Natural killer cell (primary cell): ENCODE data around the gene NRF1. TPM values are rescaled to one million over a fixed set of nuclear protein-coding genes. Genes with fewer than 3 reads are reported as not detected.
A peak's percentile ranks its signal among the peaks of the same experiment; 100 is the strongest.

Experiments used
- ATAC-seq, 3 donors: fragments of 150-1000 bp in 2 of 3; fragments of 200-7000 bp in 1 of 3; cut with Tn5 transposase; 1 replicate in 1 of 3; 2 replicates in 2 of 3; pipeline ENCODE4 v1.10.0; 2021; ENCODE audit warnings: mild to moderate bottlenecking in 2 of 3, moderate library complexity in 2 of 3
- DNase-seq, 2 donors: peaks; one replicate each; pipeline versions ENCODE4 v3.0.0 to v3.0.0-alpha.2; 2013 to 2021; ENCODE audit warnings: mixed read lengths in 1 of 2
- H3K27ac ChIP-seq: one replicate; pipeline ENCODE4 v1.5.1; 2013; ENCODE audit warnings: mild to moderate bottlenecking, low read length
- H3K27me3 ChIP-seq: one replicate; pipeline ENCODE4 v1.6.1; 2013; ENCODE audit warnings: low read length; ENCODE audit not compliant: control insufficient read depth, insufficient read depth
- H3K36me3 ChIP-seq: one replicate; pipeline ENCODE4 v1.6.1; 2013; ENCODE audit warnings: low read length; ENCODE audit not compliant: control insufficient read depth, insufficient read depth
- H3K4me1 ChIP-seq: one replicate; pipeline ENCODE4 v1.6.1; 2013; ENCODE audit warnings: low read length; ENCODE audit not compliant: control insufficient read depth, insufficient read depth
- H3K4me3 ChIP-seq: one replicate; pipeline ENCODE4 v1.5.1; 2013; ENCODE audit warnings: low read length
- H3K9me3 ChIP-seq: one replicate; pipeline ENCODE4 v1.6.1; 2013; ENCODE audit warnings: low read length; ENCODE audit not compliant: control insufficient read depth, insufficient read depth
- H3K27ac Mint-ChIP-seq, 2 donors: one replicate each; pipeline ENCODE4 v1.8.0; 2022; ENCODE audit warnings: mild to moderate bottlenecking in 2 of 2, mixed read lengths in 2 of 2, moderate library complexity in 1 of 2
- H3K27me3 Mint-ChIP-seq, 2 donors: one replicate each; pipeline ENCODE4 v1.8.0; 2022; ENCODE audit warnings: low read depth in 2 of 2, mixed read lengths in 2 of 2
- H3K36me3 Mint-ChIP-seq: one replicate; pipeline ENCODE4 v1.8.0; 2022; ENCODE audit warnings: mixed read lengths
- H3K4me1 Mint-ChIP-seq, 2 donors: one replicate each; pipeline ENCODE4 v1.8.0; 2022; ENCODE audit warnings: mixed read lengths in 2 of 2
- H3K4me3 Mint-ChIP-seq: one replicate; pipeline ENCODE4 v1.8.0; 2022; ENCODE audit warnings: mild to moderate bottlenecking, moderate library complexity, mixed read lengths
- H3K9me3 Mint-ChIP-seq, 2 donors: one replicate each; pipeline ENCODE4 v1.8.0; 2022; ENCODE audit warnings: mixed read lengths in 2 of 2
- CTCF ChIP-seq: fragments of 200-600 bp; IDR thresholded peaks from one replicate; pipeline ENCODE4 v1.8.0; 2022; ENCODE audit warnings: antibody characterized with exemption
- WGBS: methylation state at CpG from one replicate; pipeline ENCODE4 v1.1.7; 2013; ENCODE audit warnings: missing lambda C conversion rate; ENCODE audit not compliant: insufficient coverage; 5-methylcytosine and 5-hydroxymethylcytosine counted together
- intact Hi-C: fragments of 100-400 bp; cut with micrococcal nuclease; formaldehyde crosslinking; loops from one replicate; pipeline ENCODE4 v1.14.2; 2022
- total RNA-seq, 4 donors: library from RNA; stranded (reverse); fragments of 120-200 nt in 1 of 4; gene quantifications; one replicate each; pipeline versions ENCODE4 v1.2.3 to v1.2.4, GENCODE V29; 2013 to 2022

The NRF1 gene
- total RNA-seq, 3 donors from 2014 or later (not counting 1 experiment from before 2014, with no cell fraction given) = 39.8 to 43.5 (median 40.1) TPM

- no peaks in the 10 kb centered on the region for H3K9me3 Mint-ChIP-seq
- H3K27ac Mint-ChIP-seq = no peak overlapping the region
- H3K4me1 ChIP-seq = peaks cover 2% of the 10 kb centered on the region
- no peaks in the 10 kb centered on the region for H3K36me3 ChIP-seq
- no peaks in the 10 kb centered on the region for H3K36me3 Mint-ChIP-seq
- 50% methylated on average over 1 of the region's 2 CpGs for WGBS
- TF ChIP-seq CTCF = peak; percentile 29
- H3K4me3 ChIP-seq = no peak overlapping the region
- peak in 1 of 3 donors; percentile 46 for ATAC-seq
- H3K4me3 Mint-ChIP-seq = no peak overlapping the region
- no peaks in the 10 kb centered on the region for H3K27me3 Mint-ChIP-seq
- intact Hi-C loops = loop anchor here (1.0 kb wide), 1 partner anchor 277 kb away; no protein-coding TSS in a partner anchor
- H3K4me1 Mint-ChIP-seq = peaks cover 6 to 18% of the 10 kb centered on the region in 2 donors
- peak in 1 of 2 donors; percentile 47 for DNase-seq
- H3K27me3 ChIP-seq = no peaks in the 10 kb centered on the region
- H3K9me3 ChIP-seq = no peaks in the 10 kb centered on the region
- H3K27ac ChIP-seq = no peak overlapping the region
Measured at GRCh38 chr7:129644634-129645230, 33.2 kb downstream of the NRF1 start.

- peaks cover 3% of the 10 kb centered on the region for H3K4me1 ChIP-seq
- no peaks in the 10 kb centered on the region for H3K9me3 ChIP-seq
- 94% methylated on average over 4 of the region's 4 CpGs for WGBS
- no peaks in the 10 kb centered on the region for H3K36me3 ChIP-seq
- ATAC-seq (no peak), DNase-seq (no peak)
- H3K27ac ChIP-seq = no peak overlapping the region
- H3K36me3 Mint-ChIP-seq = no peaks in the 10 kb centered on the region
- no peaks in the 10 kb centered on the region for H3K27me3 ChIP-seq
- no peak overlapping the region for H3K4me3 Mint-ChIP-seq
- peaks cover 9 to 22% of the 10 kb centered on the region in 2 donors for H3K4me1 Mint-ChIP-seq
- TF ChIP-seq CTCF = no peak
- no peak overlapping the region for H3K4me3 ChIP-seq
- no peaks in the 10 kb centered on the region for H3K27me3 Mint-ChIP-seq
- intact Hi-C loops = no loop called here
- no peak overlapping the region for H3K27ac Mint-ChIP-seq
- H3K9me3 Mint-ChIP-seq = no peaks in the 10 kb centered on the region
Measured at GRCh38 chr7:129646369-129647021, 35.0 kb downstream of the NRF1 start.

- H3K4me3 Mint-ChIP-seq = no peak overlapping the region
- H3K4me1 ChIP-seq = peaks cover 3% of the 10 kb centered on the region
- H3K27me3 ChIP-seq = no peaks in the 10 kb centered on the region
- no peak overlapping the region for H3K4me3 ChIP-seq
- no peak overlapping the region for H3K27ac ChIP-seq
- TF ChIP-seq CTCF = no peak
- H3K9me3 ChIP-seq = no peaks in the 10 kb centered on the region
- peaks cover 18 to 34% of the 10 kb centered on the region in 2 donors for H3K4me1 Mint-ChIP-seq
- H3K36me3 ChIP-seq = peaks cover 2% of the 10 kb centered on the region
- intact Hi-C loops = no loop called here
- ATAC-seq = no peak
- no peak for DNase-seq
- no peaks in the 10 kb centered on the region for H3K36me3 Mint-ChIP-seq
- H3K9me3 Mint-ChIP-seq = no peaks in the 10 kb centered on the region
- no CpG with 5 or more reads among the region's 1 CpG for WGBS
- H3K27me3 Mint-ChIP-seq = no peaks in the 10 kb centered on the region
- no peak overlapping the region for H3K27ac Mint-ChIP-seq
Measured at GRCh38 chr7:129649128-129649690, 37.7 kb downstream of the NRF1 start.
